Osteoblast (primary cell): ENCODE results near the gene RAP1B. TPM values are rescaled to one million over a fixed set of nuclear protein-coding genes. Genes with fewer than 3 reads are reported as not detected.

Experiments used
- DNase-seq: peaks from one replicate; pipeline ENCODE4 v3.0.0; 2011; ENCODE audit warnings: low spot score, mixed read lengths; ENCODE audit not compliant: insufficient read length; ENCODE audit errors: missing footprints
- H2AFZ ChIP-seq: 2 replicates; pipeline ENCODE4 v1.6.0; 2011; ENCODE audit warnings: mild to moderate bottlenecking, low read length
- H3K27ac ChIP-seq: 2 replicates; pipeline ENCODE4 v1.5.1; 2011; ENCODE audit warnings: mild to moderate bottlenecking, low read depth, low read length, moderate library complexity
- H3K27me3 ChIP-seq: 2 replicates; pipeline ENCODE4 v1.6.0; 2012; ENCODE audit warnings: mild to moderate bottlenecking, control low read depth, inconsistent platforms, low read length, moderate library complexity; ENCODE audit not compliant: insufficient read depth
- H3K36me3 ChIP-seq: 2 replicates; pipeline ENCODE4 v1.5.1; 2011; ENCODE audit warnings: mild to moderate bottlenecking, low read length, control low read depth, moderate library complexity; ENCODE audit not compliant: insufficient read depth
- H3K4me1 ChIP-seq: 2 replicates; pipeline ENCODE4 v1.5.1; 2011; ENCODE audit warnings: mild to moderate bottlenecking, low read length, control low read depth, moderate library complexity; ENCODE audit not compliant: insufficient read depth
- H3K4me2 ChIP-seq: 2 replicates; pipeline ENCODE4 v1.6.0; 2011; ENCODE audit warnings: mild to moderate bottlenecking, low read length; ENCODE audit not compliant: insufficient read depth
- H3K4me3 ChIP-seq: fragments of 200-600 bp; sonication (generic); 3 replicates; pipeline ENCODE4 v1.5.1; 2012; ENCODE audit warnings: mild to moderate bottlenecking, low read length, inconsistent platforms; ENCODE audit not compliant: insufficient read depth
- H3K79me2 ChIP-seq: 2 replicates; pipeline ENCODE4 v1.6.0; 2012; ENCODE audit warnings: mild to moderate bottlenecking, low read length, control low read depth, inconsistent platforms; ENCODE audit not compliant: insufficient read depth
- H3K9me3 ChIP-seq: 2 replicates; pipeline ENCODE4 v1.5.1; 2011; ENCODE audit warnings: low read depth, low read length, control low read depth
- H4K20me1 ChIP-seq: 2 replicates; pipeline ENCODE4 v1.6.0; 2012; ENCODE audit warnings: mild to moderate bottlenecking, low read length, control low read depth; ENCODE audit not compliant: insufficient read depth
- CTCF ChIP-seq: IDR thresholded peaks from 2 replicates; pipeline ENCODE4 v1.5.1; 2011; ENCODE audit warnings: mild to moderate bottlenecking, low read depth, low read length, moderate library complexity; ENCODE audit errors: extremely low read depth
- total RNA-seq: library from RNA; depleted of rRNA; stranded (reverse); fragments of >200 nt; gene quantifications from 2 replicates; pipeline ENCODE4 v1.2.3, GENCODE V29; 2012

RAP1B gene
- total RNA-seq, 1 donor, result 243 TPM

GRCh38 chr12:68624933-68625332 is 14.2 kb downstream of the RAP1B start:
- TF ChIP-seq CTCF, result no peak
- H3K4me2 ChIP-seq, result no peak overlapping the region
- no peak overlapping the region for H3K27ac ChIP-seq
- peaks cover 68% of the 10 kb centered on the region for H4K20me1 ChIP-seq
- H3K4me3 ChIP-seq, result no peak overlapping the region
- peaks cover 100% of the 10 kb centered on the region for H3K79me2 ChIP-seq
- peaks cover 36% of the 10 kb centered on the region for H3K4me1 ChIP-seq
- no peaks in the 10 kb centered on the region for H3K9me3 ChIP-seq
- H2AFZ ChIP-seq, result no peak overlapping the region
- no peak for DNase-seq
- H3K36me3 ChIP-seq, result peaks cover 33% of the 10 kb centered on the region
- H3K27me3 ChIP-seq, result no peaks in the 10 kb centered on the region

- H3K27ac ChIP-seq, result no peak overlapping the region
- no peak overlapping the region for H2AFZ ChIP-seq
- peaks cover 33% of the 10 kb centered on the region for H3K36me3 ChIP-seq
- H3K9me3 ChIP-seq, result no peaks in the 10 kb centered on the region
- H3K79me2 ChIP-seq, result peaks cover 100% of the 10 kb centered on the region
- peaks cover 59% of the 10 kb centered on the region for H4K20me1 ChIP-seq
- TF ChIP-seq CTCF, result no peak
- no peak overlapping the region for H3K4me3 ChIP-seq
- DNase-seq, result no peak
- no peaks in the 10 kb centered on the region for H3K27me3 ChIP-seq
- H3K4me1 ChIP-seq, result peaks cover 28% of the 10 kb centered on the region
- H3K4me2 ChIP-seq, result no peak overlapping the region
These were observed 17.1 kb downstream of the RAP1B start for GRCh38 chr12:68627673-68628319.

DNA sequence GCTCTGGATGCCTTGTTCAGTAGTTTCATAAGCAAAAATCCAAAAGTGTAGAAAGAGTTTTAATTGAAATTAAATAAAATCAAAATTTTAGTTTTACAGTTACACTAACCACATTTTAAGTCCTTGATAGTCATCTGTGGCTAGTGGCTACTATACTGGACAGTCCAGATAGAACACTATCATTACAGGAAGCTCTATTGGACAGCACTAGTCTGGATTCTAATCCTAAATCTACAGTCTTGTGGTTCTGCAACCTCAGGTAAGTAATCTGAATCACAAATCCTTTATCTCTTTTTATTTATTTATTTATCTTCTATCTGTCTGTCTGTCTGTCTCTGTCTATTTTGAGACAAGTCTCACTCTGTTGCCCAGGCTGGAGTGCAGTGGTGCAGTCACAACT is 18.0 kb downstream of the RAP1B start:
- H3K27me3 ChIP-seq, result no peaks in the 10 kb centered on the region
- H3K9me3 ChIP-seq, result no peaks in the 10 kb centered on the region
- H4K20me1 ChIP-seq, result peaks cover 58% of the 10 kb centered on the region
- H3K4me3 ChIP-seq, result no peak overlapping the region
- no peak for TF ChIP-seq CTCF
- H3K27ac ChIP-seq, result no peak overlapping the region
- H3K4me2 ChIP-seq, result no peak overlapping the region
- no peak overlapping the region for H2AFZ ChIP-seq
- peaks cover 100% of the 10 kb centered on the region for H3K79me2 ChIP-seq
- H3K36me3 ChIP-seq, result peaks cover 33% of the 10 kb centered on the region
- DNase-seq, result no peak
- H3K4me1 ChIP-seq, result peaks cover 21% of the 10 kb centered on the region

GRCh38 chr12:68630050-68630449 is 19.4 kb downstream of the RAP1B start:
- H4K20me1 ChIP-seq, result peaks cover 60% of the 10 kb centered on the region
- peaks cover 22% of the 10 kb centered on the region for H3K4me1 ChIP-seq
- TF ChIP-seq CTCF, result no peak
- H3K79me2 ChIP-seq, result peaks cover 100% of the 10 kb centered on the region
- no peak for DNase-seq
- no peaks in the 10 kb centered on the region for H3K9me3 ChIP-seq
- H2AFZ ChIP-seq, result no peak overlapping the region
- no peaks in the 10 kb centered on the region for H3K27me3 ChIP-seq
- no peak overlapping the region for H3K4me3 ChIP-seq
- H3K27ac ChIP-seq, result peak overlapping the region; percentile 1
- peaks cover 28% of the 10 kb centered on the region for H3K36me3 ChIP-seq
- no peak overlapping the region for H3K4me2 ChIP-seq
